22Rv1 (cell line): Measurements from ENCODE around the gene GJC2.
"Not testable (repeated sequence)": the region's sequence is repeated elsewhere in the genome, so short reads cannot be mapped to it uniquely, and the experiment has no call there.

Source experiments
- H3K27ac ChIP-seq: fragments of 450-650 bp; 2 replicates; pipeline ENCODE4 v1.5.1; 2017
- CTCF ChIP-seq: fragments of 450-650 bp; IDR thresholded peaks from 2 replicates; pipeline ENCODE4 v1.5.1; 2017; ENCODE audit warnings: mild to moderate bottlenecking
- ZFX ChIP-seq: fragments of 450-650 bp; IDR thresholded peaks from 2 replicates; pipeline ENCODE4 v1.6.1; 2017; ENCODE audit warnings: antibody characterized with exemption, borderline replicate concordance

The GJC2 gene

GRCh38 chr1:228180959-228181644 is 31.4 kb downstream of the GJC2 start:
- TF ChIP-seq ZFX, result no peak
- TF ChIP-seq CTCF, result no peak
- no peak overlapping the region for H3K27ac ChIP-seq

DNA sequence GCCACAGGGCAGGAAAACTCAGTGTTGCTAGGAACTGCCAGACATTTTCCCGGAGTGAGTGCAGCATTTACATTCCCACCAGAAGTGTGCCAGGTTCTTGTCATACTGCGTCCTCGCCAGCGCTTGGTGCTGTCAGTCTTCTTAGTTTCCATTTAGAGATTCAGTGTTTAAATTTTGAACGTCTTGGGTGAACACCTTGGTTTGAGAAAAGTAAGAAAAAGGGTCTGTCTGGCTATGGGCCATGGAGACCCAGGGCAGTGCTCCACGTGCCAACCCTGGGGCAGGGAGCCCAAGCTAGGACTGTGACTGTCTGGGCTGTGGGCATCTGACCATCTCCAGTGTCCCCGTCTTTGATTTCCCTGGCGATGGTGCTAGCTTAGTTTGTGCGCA is 31.9 kb downstream of the GJC2 start:
- H3K27ac ChIP-seq, result no peak overlapping the region
- TF ChIP-seq CTCF (no peak), ZFX (no peak)

GRCh38 chr1:228182296-228183030 is 32.7 kb downstream of the GJC2 start:
- no peak for TF ChIP-seq ZFX
- no peak for TF ChIP-seq CTCF
- no peak overlapping the region for H3K27ac ChIP-seq

DNA sequence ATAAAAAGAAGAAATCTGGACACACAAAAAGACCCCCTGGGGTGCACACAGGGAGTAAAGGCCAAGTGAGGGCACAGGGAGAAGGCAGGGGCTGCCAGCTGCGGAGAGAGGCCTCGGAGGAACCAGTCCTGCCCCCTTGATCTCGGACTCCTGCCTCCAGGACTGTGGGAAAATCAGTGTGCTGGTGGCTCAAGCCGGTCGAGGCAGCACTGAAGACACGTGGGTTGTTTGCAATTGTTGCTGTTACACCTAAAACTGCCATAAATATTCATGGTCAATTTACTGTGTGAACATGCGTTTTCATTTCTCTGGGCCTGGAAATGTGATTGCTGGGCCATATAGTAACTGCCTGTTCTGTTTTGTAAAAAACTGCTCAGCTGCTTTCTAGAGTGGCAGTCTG is 34.4 kb downstream of the GJC2 start:
- TF ChIP-seq ZFX (no peak), CTCF (no peak)
- H3K27ac ChIP-seq, result no peak overlapping the region

DNA sequence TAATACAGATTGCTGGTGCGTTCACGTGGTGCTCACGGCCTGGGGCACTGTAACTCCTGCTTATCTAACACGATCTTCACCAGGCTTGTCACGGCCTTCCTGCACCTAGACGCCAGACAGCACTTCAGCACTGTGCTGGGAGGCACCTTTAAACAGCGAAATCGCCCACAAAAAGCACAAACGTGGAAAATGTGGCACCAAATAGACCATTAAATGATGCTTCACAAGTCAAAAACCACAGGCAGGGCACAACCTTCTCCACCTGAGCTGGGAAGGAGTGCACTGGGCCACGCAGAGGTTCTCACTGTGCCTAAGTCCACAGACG is 35.9 kb downstream of the GJC2 start:
- no peak overlapping the region for H3K27ac ChIP-seq
- TF ChIP-seq CTCF, result no peak
- no peak for TF ChIP-seq ZFX

GRCh38 chr1:228188249-228188648 is 38.5 kb downstream of the GJC2 start:
- H3K27ac ChIP-seq, result not testable (repeated sequence)

- TF ChIP-seq CTCF, result no peak
- TF ChIP-seq ZFX, result no peak
- no peak overlapping the region for H3K27ac ChIP-seq
Observed at GRCh38 chr1:228190182-228190581, 40.5 kb downstream of the GJC2 start.
